H1 (cell line): Measurements from ENCODE around the gene PDIA5. TPM values are rescaled to one million over a fixed set of nuclear protein-coding genes. Genes with fewer than 3 reads are reported as not detected.

Experiments
- CTCF ChIA-PET: fragments of 300-600 bp; sonication (Branson Sonifier 250); formaldehyde crosslinking; loops from one replicate; lab custom pipeline; 2021; ENCODE audit not compliant: partially characterized antibody; lab: Charles Lee
- POLR2A ChIA-PET: fragments of 300-600 bp; sonication (Branson Sonifier 250); formaldehyde crosslinking; loops from one replicate; lab custom pipeline; 2021; ENCODE audit warnings: inconsistent platforms; ENCODE audit not compliant: partially characterized antibody; lab: Charles Lee
- DNase-seq, 2 experiments: peaks; one replicate each; pipeline versions ENCODE4 v3.0.0 to v3.0.0-alpha.2; 2010 to 2022; ENCODE audit warnings: low spot score in 2 of 2, low read depth in 1 of 2, mixed read lengths in 1 of 2
- FAIRE-seq: peaks from 2 replicates; lab custom pipeline; 2011; peaks lifted over from hg19 to GRCh38; lab: Jason Lieb, UNC
- H2AFZ ChIP-seq: 2 replicates; pipeline ENCODE4 v1.8.1; 2012; ENCODE audit warnings: low read length, inconsistent platforms
- H2AK5ac ChIP-seq: 2 replicates; pipeline ENCODE4 v1.6.1; 2013; ENCODE audit warnings: low read depth, low read length
- H2BK120ac ChIP-seq: replicated peaks from 2 replicates; pipeline ENCODE3; 2013; ENCODE audit warnings: low read depth, low read length, inconsistent platforms
- H2BK12ac ChIP-seq: 2 replicates; pipeline ENCODE4 v1.6.1; 2013; ENCODE audit warnings: low read depth, low read length
- H2BK15ac ChIP-seq: 2 replicates; pipeline ENCODE4 v1.6.1; 2013; ENCODE audit warnings: low read length
- H2BK20ac ChIP-seq: 2 replicates; pipeline ENCODE4 v1.6.1; 2013; ENCODE audit warnings: low read length
- H2BK5ac ChIP-seq: 2 replicates; pipeline ENCODE4 v1.6.1; 2013; ENCODE audit warnings: low read depth, low read length
- H3K14ac ChIP-seq: 2 replicates; pipeline ENCODE4 v1.6.1; 2013; ENCODE audit warnings: inconsistent platforms; ENCODE audit not compliant: insufficient read length
- H3K18ac ChIP-seq: 2 replicates; pipeline ENCODE4 v1.6.1; 2013; ENCODE audit warnings: low read length; ENCODE audit errors: extremely low read depth
- H3K23ac ChIP-seq: 2 replicates; pipeline ENCODE4 v1.6.1; 2013; ENCODE audit warnings: inconsistent platforms; ENCODE audit not compliant: insufficient read length
- H3K23me2 ChIP-seq: 2 replicates; pipeline ENCODE4 v1.6.1; 2013; ENCODE audit warnings: low read depth, low read length
- H3K27ac ChIP-seq: 2 replicates; pipeline ENCODE4 v1.6.1; 2011; ENCODE audit warnings: low read depth, low read length, inconsistent platforms
- H3K27me3 ChIP-seq, 4 experiments: replicated peaks in 1 of 4; 1 replicate in 1 of 4; 2 replicates in 3 of 4; pipeline versions ENCODE4 v1.6.1 to v1.8.1; 2011 to 2013; ENCODE audit warnings: low read length in 3 of 4, mild to moderate bottlenecking in 3 of 4, inconsistent platforms in 2 of 4, mixed read lengths in 2 of 4, moderate library complexity in 1 of 4; ENCODE audit not compliant: control insufficient read depth in 3 of 4, insufficient read depth in 3 of 4; ENCODE audit errors: extremely low read depth in 1 of 4
- H3K36me3 ChIP-seq, 4 experiments: 2 replicates each; pipeline versions ENCODE4 v1.6.1 to v1.8.1; 2011 to 2013; ENCODE audit warnings: mild to moderate bottlenecking in 4 of 4, low read length in 3 of 4, moderate library complexity in 2 of 4, control low read depth in 1 of 4, inconsistent platforms in 1 of 4; ENCODE audit not compliant: insufficient read depth in 4 of 4, control insufficient read depth in 2 of 4
- H3K4ac ChIP-seq: replicated peaks from 2 replicates; pipeline ENCODE3; 2013; ENCODE audit warnings: low read length, low read depth, mixed read lengths, inconsistent platforms; ENCODE audit not compliant: insufficient read length
- H3K4me1 ChIP-seq, 4 experiments: replicated peaks in 1 of 4; 1 replicate in 1 of 4; 2 replicates in 3 of 4; pipeline versions ENCODE4 v1.6.1 to v1.8.1; 2011 to 2013; ENCODE audit warnings: low read length in 3 of 4, inconsistent platforms in 2 of 4, mixed read lengths in 1 of 4; ENCODE audit not compliant: insufficient read depth in 4 of 4, control insufficient read depth in 3 of 4
- H3K4me2 ChIP-seq, 2 experiments: 2 replicates each; pipeline versions ENCODE4 v1.6.1 to v1.8.1; 2011 to 2013; ENCODE audit warnings: low read depth in 2 of 2, low read length in 2 of 2, control low read depth in 1 of 2, inconsistent platforms in 1 of 2, mild to moderate bottlenecking in 1 of 2; ENCODE audit not compliant: insufficient read depth in 1 of 2
- H3K4me3 ChIP-seq, 4 experiments: fragments of 200-600, 300-600 bp in 1 of 4; sonication (generic), shearing (Covaris generic), sonication (Bioruptor Twin) in 1 of 4; 2 replicates each; pipeline versions ENCODE4 v1.5.1 to v1.8.1; 2011 to 2016; ENCODE audit warnings: low read length in 4 of 4, low read depth in 3 of 4, control low read depth in 2 of 4, inconsistent platforms in 2 of 4, mild to moderate bottlenecking in 2 of 4, mixed read lengths in 1 of 4, moderate library complexity in 1 of 4; ENCODE audit not compliant: insufficient read depth in 2 of 4; ENCODE audit errors: extremely low read depth in 1 of 4
- H3K56ac ChIP-seq: replicated peaks from 2 replicates; pipeline ENCODE3; 2013; ENCODE audit warnings: low read depth, mild to moderate bottlenecking, mixed read lengths, low read length, inconsistent platforms; ENCODE audit not compliant: insufficient read length
- H3K79me1 ChIP-seq: 2 replicates; pipeline ENCODE4 v1.6.1; 2013; ENCODE audit warnings: low read depth, low read length, control low read depth
- H3K79me2 ChIP-seq, 2 experiments: 2 replicates each; pipeline versions ENCODE4 v1.6.1 to v1.8.1; 2012 to 2013; ENCODE audit warnings: low read length in 2 of 2, mild to moderate bottlenecking in 2 of 2, inconsistent platforms in 1 of 2; ENCODE audit not compliant: insufficient read depth in 2 of 2, control insufficient read depth in 1 of 2
- H3K9ac ChIP-seq, 4 experiments: replicated peaks in 1 of 4; 1 replicate in 1 of 4; 2 replicates in 3 of 4; pipeline versions ENCODE4 v1.6.1 to v1.8.1; 2011 to 2013; ENCODE audit warnings: low read depth in 3 of 4, low read length in 3 of 4, control low read depth in 2 of 4, mild to moderate bottlenecking in 2 of 4, moderate library complexity in 2 of 4, inconsistent platforms in 1 of 4; ENCODE audit errors: extremely low read depth in 1 of 4
- H3K9me3 ChIP-seq, 2 experiments: 2 replicates each; pipeline versions ENCODE4 v1.6.1 to v1.8.1; 2012 to 2013; ENCODE audit warnings: mild to moderate bottlenecking in 2 of 2, moderate library complexity in 2 of 2, control low read depth in 1 of 2, inconsistent platforms in 1 of 2, low read depth in 1 of 2, low read length in 1 of 2, mixed read lengths in 1 of 2; ENCODE audit not compliant: insufficient read depth in 2 of 2
- H4K20me1 ChIP-seq, 2 experiments: replicated peaks in 1 of 2; 2 replicates each; pipeline versions ENCODE3 to v1.8.1; 2011 to 2013; ENCODE audit warnings: inconsistent platforms in 2 of 2, low read length in 2 of 2, mild to moderate bottlenecking in 1 of 2; ENCODE audit not compliant: insufficient read depth in 2 of 2, control insufficient read depth in 1 of 2
- H4K5ac ChIP-seq: 2 replicates; pipeline ENCODE4 v1.6.1; 2013; ENCODE audit warnings: low read length, low read depth, mixed read lengths, inconsistent platforms; ENCODE audit not compliant: insufficient read length
- H4K8ac ChIP-seq: 2 replicates; pipeline ENCODE4 v1.8.0; 2013; ENCODE audit warnings: mild to moderate bottlenecking, moderate library complexity, low read length, inconsistent platforms; ENCODE audit not compliant: insufficient read depth; ENCODE audit errors: extremely low read depth
- H4K91ac ChIP-seq: replicated peaks from 2 replicates; pipeline ENCODE3; 2013; ENCODE audit warnings: low read length, mixed read lengths, inconsistent platforms; ENCODE audit not compliant: insufficient read length
- CHD2 ChIP-seq: IDR thresholded peaks from 2 replicates; pipeline ENCODE4 v1.6.1; 2012; ENCODE audit warnings: low read length, improper control_type of control experiment
- HDAC6 ChIP-seq: IDR thresholded peaks from one replicate; pipeline ENCODE4 v1.7.1; 2012; ENCODE audit warnings: low read depth, mild to moderate bottlenecking, inconsistent platforms, low read length, moderate library complexity
- KDM4A ChIP-seq: IDR thresholded peaks from one replicate; pipeline ENCODE4 v1.7.1; 2012; ENCODE audit warnings: low read depth, mild to moderate bottlenecking, moderate library complexity, low read length, inconsistent platforms; ENCODE audit not compliant: severe bottlenecking
- RFX5 ChIP-seq: IDR thresholded peaks from 2 replicates; pipeline ENCODE4 v1.6.1; 2011; ENCODE audit warnings: low read depth, low read length, improper control_type of control experiment, borderline replicate concordance
- RXRA ChIP-seq: IDR thresholded peaks from 2 replicates; pipeline ENCODE4 v1.6.1; 2011; ENCODE audit warnings: low read depth, mild to moderate bottlenecking, low read length, moderate library complexity; ENCODE audit not compliant: insufficient read depth
- TAF7 ChIP-seq: optimal IDR thresholded peaks from 2 replicates; pipeline ENCODE3; 2011; ENCODE audit warnings: low read depth, mild to moderate bottlenecking, inconsistent platforms, low read length, moderate library complexity, borderline replicate concordance
- TCF12 ChIP-seq: IDR thresholded peaks from 2 replicates; pipeline ENCODE4 v1.6.1; 2011; ENCODE audit warnings: low read depth, mild to moderate bottlenecking, low read length
- WGBS, 2 experiments: shearing (Covaris generic) in 1 of 2; methylation state at CpG; one replicate each; pipeline versions ENCODE4 v1.1.6 to v1.1.7; 2013 to 2015; ENCODE audit warnings: low lambda C conversion rate in 2 of 2, mixed read lengths in 2 of 2, inconsistent platforms in 1 of 2, low coverage in 1 of 2, missing lambda C conversion rate in 1 of 2; ENCODE audit not compliant: insufficient replicate concordance in 2 of 2, insufficient coverage in 1 of 2, insufficient read length in 1 of 2; ENCODE audit errors: extremely low coverage in 1 of 2, missing lambda C conversion rate in 1 of 2; 5-methylcytosine and 5-hydroxymethylcytosine counted together
- polyA plus RNA-seq, 7 experiments: library from polyadenylated mRNA; depleted of rRNA in 3 of 7; stranded (reverse) in 5 of 7; unstranded in 2 of 7; fragments of >200 nt in 5 of 7; fragments of 200-250 nt in 2 of 7; gene quantifications; 1 replicate in 5 of 7; 2 replicates in 1 of 7; 4 replicates in 1 of 7; pipeline versions ENCODE4 v1.2.1 to v1.2.3, GENCODE V29; 2011 to 2013; ENCODE audit warnings: missing spikeins in 2 of 7, mixed read lengths in 2 of 7
- total RNA-seq: library from RNA; stranded (reverse); fragmentation: NEBNext Ultra II Directional; extraction: Animal tissue kit (Norgen Biotek cat#: 25700); gene quantifications from 2 replicates; pipeline ENCODE4 v1.2.1, GENCODE V29; 2021

Gene PDIA5
- total and polyA plus RNA-seq, 2 of the 8 experiments (the other 6 are each of a cell fraction or from before 2014, with no cell fraction given) = 18.2 to 32.8 TPM

DNA sequence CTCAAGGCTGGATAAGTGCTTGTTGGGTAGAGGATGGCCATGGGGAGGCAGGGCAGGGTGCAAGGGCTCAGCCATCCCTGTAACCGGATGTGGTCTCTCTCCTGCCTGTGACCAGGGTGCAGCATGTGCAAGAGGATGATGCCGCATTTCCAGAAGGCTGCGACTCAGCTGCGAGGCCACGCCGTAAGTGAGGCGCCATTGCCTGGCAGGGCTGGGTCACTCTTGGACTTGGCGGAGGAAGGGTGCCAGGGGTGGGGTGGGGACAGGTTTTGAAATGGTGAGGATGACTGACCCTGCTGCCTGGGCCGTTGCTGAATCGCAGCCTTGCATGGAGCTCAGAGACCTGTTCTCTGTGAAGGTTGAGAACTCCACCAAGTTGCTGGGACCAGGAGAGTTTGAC, 49.3 kb downstream of the PDIA5 start:
- POLR2A ChIA-PET = interaction anchor here (0.6 kb wide), 1 partner anchor 18 kb away, joined by 3 read pairs; no protein-coding TSS in a partner anchor

More for the DNA sequence above, 49.3 kb downstream of the PDIA5 start:
- Histone ChIP-seq H3K14ac (no peak overlapping the region), H3K9ac (no peak overlapping the region), H3K27ac (no peak overlapping the region), H4K91ac (no peak overlapping the region), H3K4me2 (no peak overlapping the region), H3K27me3 (no peaks in the 10 kb centered on the region), H2BK5ac (0 out of 2 replicates have a peak overlapping the region, but pooled peaks have one; percentile 9), H4K20me1 (peaks cover 0 to 3% of the 10 kb centered on the region in 2 experiments), H3K23me2 (no peaks in the 10 kb centered on the region), H3K56ac (no peak overlapping the region), H3K36me3 (peaks cover 0 to 17% (median 3%) of the 10 kb centered on the region in 4 experiments; a peak in 4 of 8 replicates), H4K8ac (no peak overlapping the region), H3K9me3 (no peaks in the 10 kb centered on the region), H2BK120ac (no peak overlapping the region), H3K23ac (no peak overlapping the region), H3K79me1 (no peaks in the 10 kb centered on the region), H3K79me2 (no peaks in the 10 kb centered on the region), H3K4me3 (no peak overlapping the region), H3K4ac (no peak overlapping the region), H2BK15ac (no peak overlapping the region), H2AFZ (no peak overlapping the region), H3K18ac (no peak overlapping the region), H2AK5ac (no peak overlapping the region), H3K4me1 (peaks cover 0 to 2% (median 0%) of the 10 kb centered on the region in 4 experiments; a peak in 5 of 7 replicates), H2BK20ac (no peak overlapping the region), H2BK12ac (no peak overlapping the region), H4K5ac (no peak overlapping the region)
- CTCF ChIA-PET = interaction anchor here (1.0 to 1.5 kb wide), 3 partner anchors 18 to 101 kb away, joined by 3 to 4 read pairs (median 3); no protein-coding TSS in a partner anchor
- WGBS, 2 experiments = 90% methylated on average over 10 of the region's 10 CpGs; no CpG with 5 or more reads in 1 of the 2 experiments
- FAIRE-seq (no peak), DNase-seq (no peak)
- no peak for TF ChIP-seq RFX5
- no peak for TF ChIP-seq KDM4A
- no peak for TF ChIP-seq CHD2
- TF ChIP-seq RXRA = no peak
- no peak for TF ChIP-seq TCF12
- TF ChIP-seq TAF7 = no peak
- TF ChIP-seq HDAC6 = no peak
- TF ChIP-seq, all 59 proteins: peak for 0
